ENCODE data around the gene HLA-DPA1. TPM values are rescaled to one million over a fixed set of nuclear protein-coding genes. Genes with fewer than 3 reads are reported as not detected.

Gene HLA-DPA1
- total and polyA plus RNA-seq, 10 of the 15 experiments (the other 5 are each of a cell fraction or from before 2014, with no cell fraction given), result 508 to 1,640 (median 829) TPM

DNA sequence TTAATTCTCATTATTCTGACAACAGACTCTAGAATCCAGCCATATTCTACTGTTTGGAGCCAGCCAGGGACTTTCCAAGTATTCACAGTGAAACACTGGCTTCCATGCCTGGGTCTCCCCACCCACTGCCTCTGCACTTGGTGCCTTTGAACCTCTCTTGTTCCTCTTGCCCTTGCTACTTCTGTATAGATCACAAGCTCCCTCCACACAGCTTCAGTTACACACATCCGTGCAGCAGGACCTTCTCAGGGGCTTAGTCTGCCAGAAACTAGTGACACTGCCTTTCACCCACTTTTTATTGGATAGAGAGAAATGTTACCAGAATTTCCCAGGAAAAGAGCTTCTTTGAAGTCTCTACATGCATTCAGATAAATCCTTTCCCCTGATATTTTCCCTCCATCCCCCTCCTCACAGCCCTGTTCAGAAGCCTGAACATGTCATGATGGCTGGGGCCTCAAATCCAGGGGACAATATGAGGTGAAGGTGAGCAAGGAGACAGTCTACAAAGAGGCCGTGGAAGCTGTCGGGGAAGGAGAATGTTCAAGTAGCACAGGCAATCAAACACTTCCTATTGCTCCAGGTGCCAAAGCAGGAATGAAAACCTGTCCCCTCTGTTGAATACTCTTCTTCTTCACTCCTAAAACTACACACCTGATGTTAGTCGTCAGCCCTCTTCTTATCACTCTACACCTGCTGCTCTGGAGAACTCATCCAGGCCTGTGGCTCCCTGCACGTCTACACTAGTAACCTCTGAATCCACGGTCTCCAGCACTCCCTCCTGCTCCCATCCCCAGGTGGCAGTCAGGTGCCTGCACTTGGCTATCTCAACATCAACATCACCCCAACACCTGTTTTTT lies 43.9 kb downstream of the HLA-DPA1 start (continued):
- TF ChIP-seq WRNIP1 (IDR thresholded peaks at IDR 0.05; ENCODE audit: borderline replicate concordance, low read depth, low read length), result no peak
- TF ChIP-seq CHD2 (IDR thresholded peaks at IDR 0.05; ENCODE audit: borderline replicate concordance, low read depth, low read length), result peak; percentile 71; the same call in 1 of the 2 replicates
- peak; percentile 61; the same call in 1 of the 2 replicates for TF ChIP-seq MEF2A (IDR thresholded peaks at IDR 0.05; ENCODE audit: insufficient read depth, low read depth, low read length)
- no peak for TF ChIP-seq CHD1 (IDR thresholded peaks at IDR 0.05; ENCODE audit: low read depth, low read length)
- TF ChIP-seq, protein P1, sequence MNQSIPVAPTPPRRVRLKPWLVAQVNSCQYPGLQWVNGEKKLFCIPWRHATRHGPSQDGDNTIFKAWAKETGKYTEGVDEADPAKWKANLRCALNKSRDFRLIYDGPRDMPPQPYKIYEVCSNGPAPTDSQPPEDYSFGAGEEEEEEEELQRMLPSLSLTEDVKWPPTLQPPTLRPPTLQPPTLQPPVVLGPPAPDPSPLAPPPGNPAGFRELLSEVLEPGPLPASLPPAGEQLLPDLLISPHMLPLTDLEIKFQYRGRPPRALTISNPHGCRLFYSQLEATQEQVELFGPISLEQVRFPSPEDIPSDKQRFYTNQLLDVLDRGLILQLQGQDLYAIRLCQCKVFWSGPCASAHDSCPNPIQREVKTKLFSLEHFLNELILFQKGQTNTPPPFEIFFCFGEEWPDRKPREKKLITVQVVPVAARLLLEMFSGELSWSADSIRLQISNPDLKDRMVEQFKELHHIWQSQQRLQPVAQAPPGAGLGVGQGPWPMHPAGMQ (IDR thresholded peaks at IDR 0.05; ENCODE audit: borderline replicate concordance), result no peak
- TF ChIP-seq BMI1 (IDR thresholded peaks at IDR 0.05; ENCODE audit: borderline replicate concordance), result peak; percentile 16; the same call in 1 of the 2 replicates
- no peak for TF ChIP-seq IRF3 (IDR thresholded peaks at IDR 0.05)
- no peak for TF ChIP-seq STAT1 (conservative IDR thresholded peaks at IDR 0.05)
- peak; percentile 78; the same call in 1 of the 2 replicates for TF ChIP-seq TCF7 (IDR thresholded peaks at IDR 0.05; ENCODE audit: borderline replicate concordance)
- no peak for TF ChIP-seq KLF5 (IDR thresholded peaks at IDR 0.05; ENCODE audit: partially characterized antibody)
- peak; percentile 95 for TF ChIP-seq RELA (IDR thresholded peaks at IDR 0.05; ENCODE audit: borderline replicate concordance, partially characterized antibody)
- TF ChIP-seq BACH1 (IDR thresholded peaks at IDR 0.05; ENCODE audit: borderline replicate concordance), result peak; percentile 35
- TF ChIP-seq NR2C2 (IDR thresholded peaks at IDR 0.05; ENCODE audit: borderline replicate concordance, control insufficient read depth, insufficient read length, low read depth), result no peak
- no peak for TF ChIP-seq ZBTB4 (CRISPR knock-in tag; IDR thresholded peaks at IDR 0.05)
- no peak for TF ChIP-seq HDAC2 (IDR thresholded peaks at IDR 0.05)
- TF ChIP-seq REST (IDR thresholded peaks at IDR 0.05; ENCODE audit: low read depth, low read length), result 0 out of 2 replicates have a peak, but pooled peaks have one; percentile 8
- TF ChIP-seq, protein P2, sequence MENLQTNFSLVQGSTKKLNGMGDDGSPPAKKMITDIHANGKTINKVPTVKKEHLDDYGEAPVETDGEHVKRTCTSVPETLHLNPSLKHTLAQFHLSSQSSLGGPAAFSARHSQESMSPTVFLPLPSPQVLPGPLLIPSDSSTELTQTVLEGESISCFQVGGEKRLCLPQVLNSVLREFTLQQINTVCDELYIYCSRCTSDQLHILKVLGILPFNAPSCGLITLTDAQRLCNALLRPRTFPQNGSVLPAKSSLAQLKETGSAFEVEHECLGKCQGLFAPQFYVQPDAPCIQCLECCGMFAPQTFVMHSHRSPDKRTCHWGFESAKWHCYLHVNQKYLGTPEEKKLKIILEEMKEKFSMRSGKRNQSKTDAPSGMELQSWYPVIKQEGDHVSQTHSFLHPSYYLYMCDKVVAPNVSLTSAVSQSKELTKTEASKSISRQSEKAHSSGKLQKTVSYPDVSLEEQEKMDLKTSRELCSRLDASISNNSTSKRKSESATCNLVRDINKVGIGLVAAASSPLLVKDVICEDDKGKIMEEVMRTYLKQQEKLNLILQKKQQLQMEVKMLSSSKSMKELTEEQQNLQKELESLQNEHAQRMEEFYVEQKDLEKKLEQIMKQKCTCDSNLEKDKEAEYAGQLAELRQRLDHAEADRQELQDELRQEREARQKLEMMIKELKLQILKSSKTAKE (IDR thresholded peaks at IDR 0.05; ENCODE audit: low read depth, poor library complexity, severe bottlenecking), result peak; percentile 61

Measured in GM12878 (cell line).